Keratinocyte (primary cell): ENCODE measurements around the gene TMEM125. TPM values are rescaled to one million over a fixed set of nuclear protein-coding genes. Genes with fewer than 3 reads are reported as not detected.

ENCODE experiments used
- DNase-seq: peaks from one replicate; pipeline ENCODE4 v3.0.0-alpha.2; 2011; ENCODE audit warnings: low read depth, missing footprints, low spot score
- FAIRE-seq: peaks from 2 replicates; lab custom pipeline; 2011; peaks lifted over from hg19 to GRCh38; lab: Jason Lieb, UNC
- H2AFZ ChIP-seq: 2 replicates; pipeline ENCODE4 v1.6.0; 2012; ENCODE audit warnings: low read length, control low read depth, inconsistent platforms; ENCODE audit not compliant: control insufficient read depth
- H3K27ac ChIP-seq: 2 replicates; pipeline ENCODE4 v1.5.1; 2011; ENCODE audit warnings: low read length; ENCODE audit not compliant: control insufficient read depth, insufficient read depth
- H3K27me3 ChIP-seq: 3 replicates; pipeline ENCODE4 v1.6.0; 2011; ENCODE audit warnings: low read length; ENCODE audit not compliant: control insufficient read depth, insufficient read depth; ENCODE audit errors: extremely low read depth
- H3K36me3 ChIP-seq, 2 experiments: 2 replicates in 1 of 2; 3 replicates in 1 of 2; pipeline ENCODE4 v1.5.1; 2011; ENCODE audit warnings: low read length in 2 of 2, mild to moderate bottlenecking in 1 of 2; ENCODE audit not compliant: control insufficient read depth in 2 of 2, insufficient read depth in 2 of 2; ENCODE audit errors: extremely low read depth in 1 of 2
- H3K4me1 ChIP-seq: 3 replicates; pipeline ENCODE4 v1.5.1; 2011; ENCODE audit warnings: low read length; ENCODE audit not compliant: control insufficient read depth, insufficient read depth; ENCODE audit errors: extremely low read depth
- H3K4me2 ChIP-seq: 3 replicates; pipeline ENCODE4 v1.6.0; 2011; ENCODE audit warnings: low read depth, low read length; ENCODE audit not compliant: control insufficient read depth, insufficient read depth; ENCODE audit errors: extremely low read depth
- H3K4me3 ChIP-seq, 3 experiments: fragments of 200-600 bp in 1 of 3; sonication (generic) in 1 of 3; 2 replicates in 2 of 3; 3 replicates in 1 of 3; pipeline ENCODE4 v1.5.1; 2011 to 2016; ENCODE audit warnings: low read length in 3 of 3, mild to moderate bottlenecking in 3 of 3, control low read depth in 2 of 3, inconsistent platforms in 1 of 3, low read depth in 1 of 3, mixed read lengths in 1 of 3, mixed run types in 1 of 3, moderate library complexity in 1 of 3; ENCODE audit not compliant: control insufficient read depth in 2 of 3, insufficient read depth in 2 of 3; ENCODE audit errors: extremely low read depth in 1 of 3
- H3K79me2 ChIP-seq: 2 replicates; pipeline ENCODE4 v1.6.0; 2012; ENCODE audit warnings: low read length; ENCODE audit not compliant: control insufficient read depth, insufficient read depth
- H3K9ac ChIP-seq: 3 replicates; pipeline ENCODE4 v1.6.0; 2011; ENCODE audit warnings: low read length; ENCODE audit not compliant: control insufficient read depth, insufficient read depth; ENCODE audit errors: extremely low read depth
- H3K9me1 ChIP-seq: 3 replicates; pipeline ENCODE4 v1.6.0; 2011; ENCODE audit warnings: low read length; ENCODE audit not compliant: control insufficient read depth, insufficient read depth; ENCODE audit errors: extremely low read depth
- H3K9me3 ChIP-seq: 2 replicates; pipeline ENCODE4 v1.5.1; 2012; ENCODE audit warnings: low read depth, low read length; ENCODE audit not compliant: control insufficient read depth
- H4K20me1 ChIP-seq: 3 replicates; pipeline ENCODE4 v1.6.0; 2011; ENCODE audit warnings: low read length; ENCODE audit not compliant: control insufficient read depth, insufficient read depth; ENCODE audit errors: extremely low read depth
- CTCF ChIP-seq, 3 experiments: IDR thresholded peaks in 1 of 3; conservative IDR thresholded peaks in 1 of 3; optimal IDR thresholded peaks in 1 of 3; 2 replicates in 2 of 3; 3 replicates in 1 of 3; pipeline versions ENCODE3 to v1.5.1; 2011; ENCODE audit warnings: low read length in 3 of 3, mild to moderate bottlenecking in 3 of 3, moderate library complexity in 2 of 3, control low read depth in 1 of 3, inconsistent platforms in 1 of 3; ENCODE audit not compliant: insufficient read depth in 2 of 3; ENCODE audit errors: extremely low read depth in 1 of 3
- EZH2 ChIP-seq: IDR thresholded peaks from one replicate; pipeline ENCODE4 v1.6.1; 2012; ENCODE audit warnings: inconsistent platforms, mild to moderate bottlenecking, low read length, moderate library complexity
- dilution Hi-C: fragments of 300-500 bp; cut with MboI; formaldehyde crosslinking; loops from one replicate; pipeline ENCODE4 v1.7.0; 2020; ENCODE audit warnings: low sequenced_read_pairs; ENCODE audit not compliant: extremely low pct_ligation_motif_present
- polyA plus RNA-seq, 5 experiments: library from polyadenylated mRNA; depleted of rRNA in 3 of 5; stranded (reverse) in 3 of 5; stranded (forward) in 1 of 5; unstranded in 1 of 5; fragments of >200 nt; gene quantifications; 1 replicate in 1 of 5; 2 replicates in 3 of 5; 3 replicates in 1 of 5; pipeline versions ENCODE4 v1.2.1 to v1.2.3, GENCODE V29; 2011 to 2012; ENCODE audit warnings: missing spikeins in 2 of 5, low read depth in 1 of 5, low replicate concordance in 1 of 5

The TMEM125 gene
- polyA plus RNA-seq, 1 donor (not counting 4 experiments of a cell fraction or from before 2014, with no cell fraction given) = 0.92 TPM

DNA sequence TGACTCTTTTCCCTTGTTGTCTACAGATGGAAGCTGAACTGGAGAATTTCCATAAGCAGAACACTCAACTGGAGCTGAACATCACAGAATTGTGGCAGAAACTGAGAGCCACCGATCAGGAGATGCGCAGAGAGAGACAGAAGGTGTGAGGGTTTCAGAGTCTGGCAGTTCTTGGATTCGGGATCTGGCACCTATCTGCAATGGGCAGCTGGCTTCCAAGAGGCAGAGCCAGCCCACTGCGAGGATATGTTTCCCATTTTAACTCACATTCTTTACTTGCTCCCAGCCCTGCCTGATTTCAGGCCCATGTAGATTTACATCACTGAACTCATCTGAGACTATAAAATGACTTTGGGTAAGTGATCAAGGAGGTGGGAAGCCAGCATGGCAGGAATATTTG lies 37.3 kb upstream of the TMEM125 start:
- TF ChIP-seq CTCF (optimal IDR thresholded peaks at IDR 0.05 in 1 of 3, IDR thresholded peaks at IDR 0.05 in 1 of 3, conservative IDR thresholded peaks at IDR 0.05 in 1 of 3; ENCODE audit: extremely low read depth in 1 of 3, insufficient read depth in 2 of 3, low read length in 3 of 3) = no peak
- peak overlapping the region; percentile 61 for H2AFZ ChIP-seq
- H3K9ac ChIP-seq = no peak overlapping the region
- no peaks in the 10 kb centered on the region for H3K79me2 ChIP-seq
- H3K9me1 ChIP-seq = no peaks in the 10 kb centered on the region
- DNase-seq (no peak), FAIRE-seq (peak; percentile 36)
- H3K4me1 ChIP-seq = peaks cover 15% of the 10 kb centered on the region
- no peak overlapping the region for H3K27ac ChIP-seq
- no peaks in the 10 kb centered on the region for H3K36me3 ChIP-seq
- no peaks in the 10 kb centered on the region for H3K9me3 ChIP-seq
- H3K27me3 ChIP-seq = no peaks in the 10 kb centered on the region
- H3K4me2 ChIP-seq = peak overlapping the region; percentile 55
- no peak overlapping the region for H3K4me3 ChIP-seq
- dilution Hi-C loops = no loop called here
- H4K20me1 ChIP-seq = no peaks in the 10 kb centered on the region

DNA sequence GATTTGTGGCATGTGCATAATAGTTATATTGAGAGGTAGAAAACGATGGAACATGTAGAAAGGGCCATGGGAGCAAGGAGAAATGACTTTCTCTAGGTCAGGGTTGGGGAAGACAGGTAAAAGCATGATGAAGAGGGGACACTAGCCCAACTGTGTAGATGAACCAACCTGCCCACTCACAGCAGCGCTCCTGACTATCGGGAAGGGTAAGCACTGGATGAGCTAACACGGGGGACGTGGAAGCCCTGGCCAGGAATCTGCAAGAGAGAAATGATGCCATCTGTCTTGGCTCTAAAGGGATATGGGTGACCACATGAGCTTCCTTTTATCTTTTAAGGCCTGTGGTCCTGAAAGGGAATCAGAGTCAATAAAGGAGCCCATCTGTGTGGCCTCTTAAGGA lies 36.2 kb upstream of the TMEM125 start:
- dilution Hi-C loops = no loop called here

More for the DNA sequence above, 36.2 kb upstream of the TMEM125 start:
- no peak overlapping the region for H3K27ac ChIP-seq
- no peaks in the 10 kb centered on the region for H4K20me1 ChIP-seq
- FAIRE-seq (no peak), DNase-seq (no peak)
- no peaks in the 10 kb centered on the region for H3K79me2 ChIP-seq
- no peaks in the 10 kb centered on the region for H3K9me3 ChIP-seq
- no peaks in the 10 kb centered on the region for H3K36me3 ChIP-seq
- no peak overlapping the region for H2AFZ ChIP-seq
- no peak overlapping the region for H3K4me3 ChIP-seq
- TF ChIP-seq EZH2 (no peak), CTCF (optimal IDR thresholded peaks at IDR 0.05 in 1 of 3, IDR thresholded peaks at IDR 0.05 in 1 of 3, conservative IDR thresholded peaks at IDR 0.05 in 1 of 3; ENCODE audit: extremely low read depth in 1 of 3, insufficient read depth in 2 of 3, low read length in 3 of 3) (no peak)
- peaks cover 15% of the 10 kb centered on the region for H3K4me1 ChIP-seq
- H3K9ac ChIP-seq = no peak overlapping the region
- no peaks in the 10 kb centered on the region for H3K27me3 ChIP-seq
- H3K4me2 ChIP-seq = no peak overlapping the region
- H3K9me1 ChIP-seq = no peaks in the 10 kb centered on the region
